ENCODE measurements around the gene RASGRP4.

GRCh38 chr19:38442736-38443135 is 16.7 kb upstream of the RASGRP4 start:
- TF ChIP-seq POLR2AphosphoS5 (IDR thresholded peaks at IDR 0.05) = no peak
- TF ChIP-seq, protein P1, sequence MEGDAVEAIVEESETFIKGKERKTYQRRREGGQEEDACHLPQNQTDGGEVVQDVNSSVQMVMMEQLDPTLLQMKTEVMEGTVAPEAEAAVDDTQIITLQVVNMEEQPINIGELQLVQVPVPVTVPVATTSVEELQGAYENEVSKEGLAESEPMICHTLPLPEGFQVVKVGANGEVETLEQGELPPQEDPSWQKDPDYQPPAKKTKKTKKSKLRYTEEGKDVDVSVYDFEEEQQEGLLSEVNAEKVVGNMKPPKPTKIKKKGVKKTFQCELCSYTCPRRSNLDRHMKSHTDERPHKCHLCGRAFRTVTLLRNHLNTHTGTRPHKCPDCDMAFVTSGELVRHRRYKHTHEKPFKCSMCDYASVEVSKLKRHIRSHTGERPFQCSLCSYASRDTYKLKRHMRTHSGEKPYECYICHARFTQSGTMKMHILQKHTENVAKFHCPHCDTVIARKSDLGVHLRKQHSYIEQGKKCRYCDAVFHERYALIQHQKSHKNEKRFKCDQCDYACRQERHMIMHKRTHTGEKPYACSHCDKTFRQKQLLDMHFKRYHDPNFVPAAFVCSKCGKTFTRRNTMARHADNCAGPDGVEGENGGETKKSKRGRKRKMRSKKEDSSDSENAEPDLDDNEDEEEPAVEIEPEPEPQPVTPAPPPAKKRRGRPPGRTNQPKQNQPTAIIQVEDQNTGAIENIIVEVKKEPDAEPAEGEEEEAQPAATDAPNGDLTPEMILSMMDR (IDR thresholded peaks at IDR 0.05) = no peak
- no peak for TF ChIP-seq POLR2A (IDR thresholded peaks at IDR 0.05)

All from breast epithelium (tissue), 3 donors.